ENCODE measurements around the gene LHX3. TPM values are rescaled to one million over a fixed set of nuclear protein-coding genes. Genes with fewer than 3 reads are reported as not detected.

The LHX3 gene
- total and polyA plus RNA-seq, 2 donors, result not detected

DNA sequence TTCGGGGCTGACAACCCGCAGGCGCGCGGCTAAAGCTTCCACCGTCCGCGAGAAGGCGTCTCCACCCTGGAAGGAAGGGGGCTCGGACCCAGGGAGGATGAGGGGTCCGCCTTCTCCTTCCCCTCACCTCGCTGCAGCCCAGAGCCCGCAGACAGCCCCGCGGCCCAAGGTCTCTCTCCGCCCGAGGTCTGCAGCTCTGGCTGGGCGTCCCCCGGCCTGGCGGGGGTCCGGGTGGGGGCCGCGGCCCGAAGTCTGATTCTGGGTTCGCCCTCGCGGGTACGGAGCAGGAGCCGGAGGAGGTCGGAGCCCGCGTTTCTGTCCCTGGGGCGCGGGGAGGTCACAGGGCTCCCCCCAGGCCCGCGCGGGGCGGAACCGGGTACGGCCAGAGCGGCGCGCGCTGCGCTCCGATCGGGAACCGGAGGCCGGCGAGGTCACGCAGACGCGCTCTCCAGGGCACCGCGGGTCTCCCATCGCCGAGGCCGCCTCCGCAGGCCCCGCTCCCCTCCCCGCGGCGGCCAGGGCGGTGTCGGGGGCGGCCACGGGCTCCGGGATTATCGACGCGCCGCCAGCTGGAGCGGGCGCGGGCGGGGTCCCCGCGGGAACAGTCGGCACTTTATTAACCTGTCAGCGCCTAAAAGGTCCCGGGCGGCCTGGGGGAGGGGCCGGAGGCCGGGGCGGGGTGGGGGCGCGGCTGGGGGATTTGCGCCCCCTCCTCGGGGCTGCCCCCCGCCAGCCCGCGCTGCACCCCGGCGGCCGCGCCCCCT, 11.6 kb downstream of the LHX3 start:
- H3K4me1 ChIP-seq (ENCODE audit: insufficient read depth), result no peaks in the 10 kb centered on the region
- H3K27ac ChIP-seq (ENCODE audit: low read depth), result no peak overlapping the region
- H3K36me3 ChIP-seq (ENCODE audit: insufficient read depth), result no peaks in the 10 kb centered on the region
- no peak for DNase-seq (ENCODE audit: extremely low spot score)
- WGBS, result 2% methylated on average over 96 of the region's 96 CpGs
- no peak overlapping the region for H3K4me3 ChIP-seq (ENCODE audit: low read depth, low read length)

DNA sequence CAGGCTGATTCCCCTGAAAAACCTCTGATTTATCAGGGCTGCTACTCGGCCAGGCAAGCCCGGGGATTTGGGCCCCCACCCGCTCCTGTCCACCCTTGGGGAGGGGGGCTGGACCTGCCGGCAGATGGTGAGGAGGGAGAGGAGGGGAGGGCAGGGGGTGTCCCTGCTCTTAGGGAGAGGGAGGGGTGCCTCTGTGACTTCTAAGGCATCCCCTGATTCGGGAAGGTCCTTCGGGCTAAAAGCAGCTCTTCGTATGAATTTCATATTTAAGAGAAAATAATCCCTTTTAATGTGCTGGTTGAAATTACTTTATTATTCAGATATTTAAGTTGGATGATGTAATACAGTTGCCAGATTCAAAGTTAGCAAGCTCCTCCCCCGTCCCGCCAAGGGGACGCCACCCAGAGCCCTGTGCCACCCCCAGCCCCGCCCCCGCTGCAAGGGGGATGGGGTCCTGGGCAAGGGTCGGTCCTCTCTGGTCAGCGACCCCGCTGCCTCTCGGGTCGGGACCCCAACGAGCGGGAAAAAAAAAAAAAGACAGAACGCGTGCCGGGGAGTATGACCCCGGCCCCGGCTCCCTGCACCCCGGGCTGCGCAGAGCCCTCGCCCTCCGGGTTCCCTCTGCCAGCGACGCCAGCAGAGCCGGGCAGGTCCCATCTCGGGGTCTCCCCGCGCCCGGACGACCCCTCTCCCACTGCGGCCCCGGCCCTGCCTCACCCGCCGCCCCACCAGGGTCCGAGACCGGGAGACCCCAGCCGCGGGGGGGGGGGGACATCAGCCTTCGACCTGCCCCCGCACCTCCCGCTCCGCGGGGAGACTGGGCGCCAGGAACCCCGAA, 12.4 kb downstream of the LHX3 start:
- Histone ChIP-seq H3K4me1 (ENCODE audit: insufficient read depth) (no peaks in the 10 kb centered on the region), H3K4me3 (ENCODE audit: low read depth, low read length) (no peak overlapping the region), H3K36me3 (ENCODE audit: insufficient read depth) (no peaks in the 10 kb centered on the region), H3K27ac (ENCODE audit: low read depth) (no peak overlapping the region)
- DNase-seq (ENCODE audit: extremely low spot score), result no peak
- WGBS, result 2% methylated on average over 51 of the region's 51 CpGs

DNA sequence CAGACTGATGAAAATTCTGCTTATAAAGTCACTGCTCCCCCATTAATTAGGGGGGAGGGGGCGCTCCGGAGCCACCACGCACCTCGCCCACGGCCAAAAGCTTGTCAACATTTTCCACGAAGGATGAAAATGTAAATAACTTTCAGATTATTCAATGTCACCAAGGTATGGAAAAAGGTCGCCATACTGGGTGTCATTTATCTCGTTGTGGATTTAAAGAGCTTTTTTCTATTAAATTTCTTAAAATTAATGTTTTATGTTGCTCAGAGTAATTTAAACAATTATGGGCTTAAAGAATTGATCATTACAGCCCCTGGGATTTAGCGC, 13.0 kb downstream of the LHX3 start:
- Histone ChIP-seq H3K4me3 (ENCODE audit: low read depth, low read length) (no peak overlapping the region), H3K27ac (ENCODE audit: low read depth) (no peak overlapping the region), H3K36me3 (ENCODE audit: insufficient read depth) (no peaks in the 10 kb centered on the region), H3K4me1 (ENCODE audit: insufficient read depth) (no peaks in the 10 kb centered on the region)
- WGBS, result 15% methylated on average over 9 of the region's 9 CpGs
- DNase-seq (ENCODE audit: extremely low spot score), result no peak

DNA sequence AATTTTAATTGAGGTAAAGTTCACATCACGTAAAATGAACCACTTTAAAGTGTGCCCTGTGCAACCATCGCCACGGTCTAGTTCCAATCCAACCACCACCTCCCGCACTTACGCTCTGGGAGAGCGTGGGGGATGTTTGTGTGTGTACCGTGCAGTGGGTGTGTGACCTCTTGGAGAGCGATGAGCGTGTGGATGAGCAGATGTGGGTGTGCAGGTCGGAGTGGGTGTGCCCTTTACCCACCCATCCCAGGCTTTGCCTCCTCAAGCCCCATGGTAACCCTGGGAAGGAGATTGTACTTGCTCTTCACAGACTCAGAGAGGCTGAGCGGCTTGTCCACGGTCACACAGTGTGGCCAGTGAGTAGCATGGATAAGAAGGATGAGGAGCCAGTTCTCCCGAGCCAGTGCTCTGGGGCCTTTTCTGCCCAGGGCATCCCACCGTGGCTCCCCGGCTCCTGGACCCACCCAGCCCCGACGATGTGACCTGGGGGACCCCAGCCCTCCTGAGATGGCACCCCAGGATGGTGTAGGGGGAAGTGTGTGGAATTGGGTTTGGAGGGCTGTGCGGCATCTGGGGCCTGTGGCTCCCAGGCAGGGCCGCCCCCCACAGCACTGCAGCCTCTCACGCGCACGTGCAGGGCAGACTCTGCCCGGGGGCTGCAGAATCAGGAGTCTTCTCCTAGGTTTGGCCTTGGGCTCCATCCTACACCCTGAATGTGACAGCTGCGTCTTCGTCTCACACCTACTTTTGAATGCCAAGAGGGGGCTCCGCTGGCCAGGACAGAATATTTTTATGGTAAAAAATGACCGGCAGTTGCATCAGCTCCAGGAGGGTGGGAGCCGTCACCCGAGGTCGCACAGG, 13.6 kb downstream of the LHX3 start:
- no peaks in the 10 kb centered on the region for H3K36me3 ChIP-seq (ENCODE audit: insufficient read depth)
- WGBS, result 46% methylated on average over 30 of the region's 30 CpGs
- DNase-seq (ENCODE audit: extremely low spot score), result no peak
- H3K27ac ChIP-seq (ENCODE audit: low read depth), result no peak overlapping the region
- no peaks in the 10 kb centered on the region for H3K4me1 ChIP-seq (ENCODE audit: insufficient read depth)
- no peak overlapping the region for H3K4me3 ChIP-seq (ENCODE audit: low read depth, low read length)

DNA sequence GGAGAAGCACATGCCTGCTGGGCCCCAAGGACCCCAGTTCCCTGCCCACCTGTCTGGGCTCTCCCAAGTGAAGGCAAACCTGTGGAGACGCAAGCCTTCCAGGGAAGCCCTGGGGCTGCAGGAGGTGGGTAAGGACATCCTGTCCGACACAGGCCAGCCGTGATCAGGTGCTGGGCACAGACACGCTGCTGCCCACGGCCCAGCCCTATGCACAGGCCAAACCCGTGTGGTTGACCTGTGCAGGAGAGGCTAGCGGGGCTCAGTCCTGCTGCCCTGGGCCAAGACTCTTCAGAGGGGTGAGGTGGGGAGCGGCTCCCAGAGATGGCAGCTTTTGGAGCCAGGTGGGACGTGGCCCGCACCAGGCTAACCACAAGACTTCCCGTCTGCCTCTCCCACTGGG, 14.3 kb downstream of the LHX3 start:
- H3K36me3 ChIP-seq (ENCODE audit: insufficient read depth), result no peaks in the 10 kb centered on the region
- no peak overlapping the region for H3K4me3 ChIP-seq (ENCODE audit: low read depth, low read length)
- no peak for DNase-seq (ENCODE audit: extremely low spot score)
- WGBS, result 64% methylated on average over 11 of the region's 11 CpGs
- no peak overlapping the region for H3K27ac ChIP-seq (ENCODE audit: low read depth)
- no peaks in the 10 kb centered on the region for H3K4me1 ChIP-seq (ENCODE audit: insufficient read depth)

DNA sequence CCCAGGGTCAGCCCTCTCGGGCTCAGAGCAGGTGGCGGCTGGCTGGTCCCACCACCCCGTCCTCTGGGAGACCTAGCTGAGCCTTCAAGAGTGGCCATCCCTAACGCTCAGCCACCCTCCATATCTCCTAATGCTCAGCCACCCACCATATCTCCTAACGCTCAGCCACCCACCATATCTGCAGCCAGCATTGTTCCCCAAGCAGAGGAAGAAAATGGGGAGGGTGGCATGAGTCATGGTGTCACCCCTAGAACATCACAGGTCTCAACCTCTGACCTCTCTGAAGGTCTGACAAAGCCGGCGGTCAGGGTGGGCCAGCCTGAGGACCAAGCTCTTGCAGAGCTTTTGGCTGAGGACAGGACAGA, 14.7 kb downstream of the LHX3 start:
- Histone ChIP-seq H3K36me3 (ENCODE audit: insufficient read depth) (no peaks in the 10 kb centered on the region), H3K4me1 (ENCODE audit: insufficient read depth) (no peaks in the 10 kb centered on the region), H3K4me3 (ENCODE audit: low read depth, low read length) (no peak overlapping the region), H3K27ac (ENCODE audit: low read depth) (no peak overlapping the region)
- WGBS, result 64% methylated on average over 7 of the region's 7 CpGs
- no peak for DNase-seq (ENCODE audit: extremely low spot score)

DNA sequence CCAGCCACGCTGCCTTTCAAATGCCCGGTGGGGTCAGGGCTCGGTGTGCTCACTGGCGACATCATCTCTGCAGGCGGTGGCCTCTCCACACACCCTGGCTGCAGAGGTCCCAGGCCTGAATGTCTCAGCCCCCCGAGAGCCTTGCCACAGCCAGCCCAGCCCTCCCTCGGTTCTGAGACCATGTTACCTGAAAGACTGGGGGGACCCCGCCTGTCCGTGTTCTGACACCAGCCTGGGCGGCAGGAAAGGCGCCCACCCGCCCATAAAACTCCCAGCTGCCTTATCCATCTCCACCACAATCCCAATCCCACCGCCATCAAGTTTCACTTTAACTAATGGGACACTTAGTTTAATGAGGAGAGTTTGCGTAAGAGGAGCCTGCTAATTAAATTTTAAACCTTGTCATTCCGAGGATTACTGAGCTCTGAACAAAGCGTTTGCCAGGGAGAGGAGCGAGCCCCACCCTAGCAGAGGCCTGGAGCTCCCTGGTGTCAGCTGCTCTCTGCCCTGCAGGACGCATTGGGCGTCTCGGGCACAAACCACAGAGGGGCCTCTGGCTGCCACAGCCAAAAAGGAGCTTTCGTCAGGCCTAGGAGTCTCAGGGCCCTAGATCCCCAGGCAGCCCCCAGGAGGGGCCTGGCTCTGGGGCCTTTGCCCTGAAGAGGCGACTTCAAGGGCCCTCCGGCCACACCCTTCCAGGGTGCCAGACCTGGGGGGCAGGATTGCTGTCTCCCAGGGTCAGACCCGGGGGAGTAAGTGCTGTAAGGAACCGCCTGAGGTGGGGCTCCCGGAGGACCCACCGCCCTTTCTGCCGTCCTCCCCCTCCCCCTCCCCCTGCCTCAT, 15.3 kb downstream of the LHX3 start:
- no peak for DNase-seq (ENCODE audit: extremely low spot score)
- Histone ChIP-seq H3K4me3 (ENCODE audit: low read depth, low read length) (no peak overlapping the region), H3K27ac (ENCODE audit: low read depth) (no peak overlapping the region), H3K4me1 (ENCODE audit: insufficient read depth) (no peaks in the 10 kb centered on the region), H3K36me3 (ENCODE audit: insufficient read depth) (no peaks in the 10 kb centered on the region)
- 29% methylated on average over 28 of the region's 28 CpGs for WGBS

DNA sequence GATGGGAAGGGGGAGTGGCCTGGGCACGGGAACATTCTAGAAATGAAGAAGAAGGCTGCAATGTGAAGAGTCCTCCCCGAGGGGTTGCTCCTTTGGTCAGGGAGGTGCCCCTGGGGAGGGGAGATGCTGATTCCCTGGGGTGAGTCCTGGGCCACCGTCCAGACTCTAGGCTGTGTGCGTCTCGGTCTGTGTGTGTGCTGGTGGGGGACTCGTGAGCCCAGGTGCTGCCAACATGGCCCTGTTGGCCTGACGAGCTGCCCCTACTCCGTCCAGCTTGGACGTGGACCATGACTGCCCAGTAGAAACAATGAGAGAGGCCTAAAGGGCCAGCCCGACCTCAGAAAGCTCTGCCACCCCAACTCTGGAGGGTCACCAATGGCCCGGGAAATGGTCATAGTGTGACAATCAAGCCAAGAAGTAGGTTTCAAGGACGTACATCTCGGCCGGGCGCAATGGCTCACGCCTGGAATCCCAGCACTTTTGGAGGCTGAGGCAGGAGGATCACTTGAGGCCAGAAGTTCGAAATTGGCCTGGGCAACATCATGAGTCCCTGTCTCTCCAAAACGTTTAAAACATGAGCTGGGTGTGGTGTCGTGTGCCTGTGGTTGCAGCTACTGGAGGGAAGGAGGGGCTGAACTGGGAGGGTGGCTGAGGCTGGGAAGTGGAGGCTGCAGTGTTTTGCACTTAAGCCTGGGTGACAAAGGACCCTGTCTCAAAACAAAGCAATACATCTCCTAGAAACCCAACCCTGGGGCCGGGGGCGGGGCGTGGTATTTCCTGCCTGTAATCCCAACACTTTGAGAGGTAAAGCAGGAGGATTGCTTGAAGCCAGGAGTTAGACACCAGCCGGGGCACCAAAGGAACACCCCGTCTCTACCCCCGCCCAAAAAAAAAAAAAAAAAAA, 17.0 kb downstream of the LHX3 start:
- Histone ChIP-seq H3K36me3 (ENCODE audit: insufficient read depth) (no peaks in the 10 kb centered on the region), H3K4me3 (ENCODE audit: low read depth, low read length) (no peak overlapping the region), H3K27ac (ENCODE audit: low read depth) (no peak overlapping the region), H3K4me1 (ENCODE audit: insufficient read depth) (no peaks in the 10 kb centered on the region)
- no peak for DNase-seq (ENCODE audit: extremely low spot score)
- 65% methylated on average over 25 of the region's 25 CpGs for WGBS

DNA sequence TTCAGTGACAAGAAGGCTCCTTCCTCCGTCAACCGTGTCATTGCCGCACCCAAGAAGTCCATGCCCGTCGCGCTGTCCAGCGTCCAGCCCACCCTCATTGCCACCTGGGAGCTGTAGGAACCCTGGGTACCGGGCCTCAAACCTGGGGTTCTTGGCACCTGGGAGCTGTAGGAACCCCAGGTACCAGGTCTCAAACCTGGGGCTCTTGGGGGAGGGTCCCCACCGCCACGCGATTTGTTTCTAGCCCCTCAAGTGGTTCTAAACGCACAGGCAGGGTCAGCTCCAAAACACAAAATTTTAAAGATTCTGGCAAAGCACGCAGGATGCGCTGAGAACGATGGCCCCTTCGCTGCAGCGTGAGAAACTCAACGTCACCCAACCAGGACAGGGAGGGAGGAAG, 17.7 kb downstream of the LHX3 start:
- no peak overlapping the region for H3K27ac ChIP-seq (ENCODE audit: low read depth)
- 89% methylated on average over 18 of the region's 18 CpGs for WGBS

DNA sequence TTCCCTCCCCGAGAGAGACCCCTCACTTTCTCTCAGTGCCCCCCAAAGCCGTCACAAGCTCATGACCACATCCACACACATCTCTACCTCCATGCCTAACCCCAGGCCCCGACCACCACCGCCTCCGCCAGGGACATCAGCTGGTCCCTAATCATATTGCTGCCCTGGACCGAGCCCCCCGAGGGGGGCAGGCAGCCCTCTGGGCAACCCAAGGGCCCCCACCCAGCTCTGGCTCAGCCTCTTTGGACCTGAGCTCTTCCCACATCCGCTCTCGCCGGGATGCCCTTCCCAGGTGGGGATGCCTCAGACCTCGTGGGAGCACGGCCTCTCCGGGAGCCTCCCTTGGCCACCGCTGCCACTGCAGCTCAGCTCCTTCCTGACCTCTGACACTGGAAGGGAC, 18.5 kb downstream of the LHX3 start:
- no peak overlapping the region for H3K27ac ChIP-seq (ENCODE audit: low read depth)
- no peaks in the 10 kb centered on the region for H3K36me3 ChIP-seq (ENCODE audit: insufficient read depth)
- H3K4me3 ChIP-seq (ENCODE audit: low read depth, low read length), result no peak overlapping the region
- H3K4me1 ChIP-seq (ENCODE audit: insufficient read depth), result no peaks in the 10 kb centered on the region
- DNase-seq (ENCODE audit: extremely low spot score), result no peak
- WGBS, result 67% methylated on average over 14 of the region's 14 CpGs

More for the DNA sequence above, 17.7 kb downstream of the LHX3 start:
- DNase-seq (ENCODE audit: extremely low spot score), result no peak
- Histone ChIP-seq H3K4me1 (ENCODE audit: insufficient read depth) (no peaks in the 10 kb centered on the region), H3K36me3 (ENCODE audit: insufficient read depth) (no peaks in the 10 kb centered on the region), H3K4me3 (ENCODE audit: low read depth, low read length) (no peak overlapping the region)

DNA sequence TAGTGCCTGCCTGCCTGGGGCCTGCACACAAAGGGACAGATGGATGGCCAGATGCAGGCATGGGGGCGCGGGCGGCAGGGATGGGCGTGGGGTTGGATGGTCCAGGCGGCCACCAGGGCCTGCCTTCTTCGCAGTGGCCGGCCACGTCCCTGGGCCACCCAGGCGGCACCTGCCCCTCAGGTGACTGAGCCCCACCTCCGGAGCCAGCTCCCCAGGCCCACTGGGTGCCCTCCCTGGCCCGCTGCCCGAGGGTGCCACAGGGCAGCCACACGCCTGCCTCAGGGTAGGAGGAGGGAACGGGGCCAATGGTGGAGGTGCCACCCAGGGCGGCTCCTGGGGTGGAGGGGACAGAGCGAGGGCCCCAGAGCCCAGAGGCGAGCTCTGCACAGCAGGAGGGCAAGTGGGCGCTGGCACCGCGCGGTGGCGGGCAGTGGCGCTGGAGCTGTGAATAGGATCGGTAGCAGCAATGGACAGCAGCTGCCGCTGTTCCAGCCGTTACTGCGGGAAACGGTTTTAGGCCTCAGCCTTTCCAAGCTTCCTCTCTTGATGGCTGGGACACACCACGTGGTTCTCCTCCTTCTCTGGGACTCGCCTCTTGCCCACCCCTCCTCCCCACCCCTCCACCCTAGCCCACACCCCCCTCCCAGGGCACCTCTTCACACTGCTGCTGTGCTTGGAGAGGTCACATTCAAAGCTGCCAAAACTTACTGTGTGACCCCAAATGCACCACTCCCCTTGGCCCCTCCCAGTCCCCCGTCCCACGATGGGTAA, 19.1 kb downstream of the LHX3 start:
- no peaks in the 10 kb centered on the region for H3K4me1 ChIP-seq (ENCODE audit: insufficient read depth)
- no peaks in the 10 kb centered on the region for H3K36me3 ChIP-seq (ENCODE audit: insufficient read depth)
- DNase-seq (ENCODE audit: extremely low spot score), result no peak
- no peak overlapping the region for H3K27ac ChIP-seq (ENCODE audit: low read depth)
- 69% methylated on average over 32 of the region's 32 CpGs for WGBS
- no peak overlapping the region for H3K4me3 ChIP-seq (ENCODE audit: low read depth, low read length)

DNA sequence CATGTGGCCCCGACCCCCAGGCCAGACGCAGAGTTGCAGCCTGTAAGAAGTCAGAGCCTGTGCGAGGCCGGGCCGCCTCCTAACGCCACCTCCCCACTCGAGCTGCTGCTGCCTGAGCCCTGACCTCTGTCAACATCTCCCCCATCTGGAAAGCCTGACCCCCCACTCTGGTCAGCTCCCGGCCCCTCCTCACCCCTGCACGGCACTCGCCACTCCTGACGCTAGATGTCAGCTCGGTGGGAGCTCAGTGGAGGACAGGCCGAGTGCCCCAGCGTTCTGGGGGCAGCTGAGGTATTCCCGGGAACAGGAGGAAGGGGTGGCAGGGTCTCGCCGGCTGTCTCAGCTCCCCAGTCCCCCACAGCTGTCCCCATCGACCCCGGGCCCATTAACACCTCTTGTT, 19.9 kb downstream of the LHX3 start:
- 46% methylated on average over 19 of the region's 19 CpGs for WGBS
- no peak for DNase-seq (ENCODE audit: extremely low spot score)

More for the DNA sequence above, 19.9 kb downstream of the LHX3 start:
- no peaks in the 10 kb centered on the region for H3K36me3 ChIP-seq (ENCODE audit: insufficient read depth)
- no peaks in the 10 kb centered on the region for H3K4me1 ChIP-seq (ENCODE audit: insufficient read depth)
- no peak overlapping the region for H3K4me3 ChIP-seq (ENCODE audit: low read depth, low read length)
- no peak overlapping the region for H3K27ac ChIP-seq (ENCODE audit: low read depth)

Data from urinary bladder (tissue), 4 donors.